ENCODE data around the gene ZNF611.
"Not testable (repeated sequence)": the region's sequence is repeated elsewhere in the genome, so short reads cannot be mapped to it uniquely, and the experiment has no call there.

The ZNF611 gene

GRCh38 chr19:52715902-52716301 is 18.9 kb downstream of the ZNF611 start:
- DNase-seq: peak; percentile 8

- DNase-seq: not testable (repeated sequence)
Measured at GRCh38 chr19:52715330-52715729, 19.5 kb downstream of the ZNF611 start.

GRCh38 chr19:52713051-52713450 is 21.8 kb downstream of the ZNF611 start:
- not testable (repeated sequence) for DNase-seq

GRCh38 chr19:52711661-52712060 is 23.2 kb downstream of the ZNF611 start:
- DNase-seq: not testable (repeated sequence)

GRCh38 chr19:52710538-52710937 is 24.3 kb downstream of the ZNF611 start:
- no peak for DNase-seq

- DNase-seq: not testable (repeated sequence)
Measured at GRCh38 chr19:52705615-52706014, 29.2 kb downstream of the ZNF611 start.

- DNase-seq: no peak
Measured at GRCh38 chr19:52703917-52704316, 30.9 kb downstream of the ZNF611 start.

GRCh38 chr19:52700673-52701072 is 34.2 kb downstream of the ZNF611 start:
- DNase-seq: no peak

GRCh38 chr19:52699555-52699954 is 35.3 kb downstream of the ZNF611 start:
- not testable (repeated sequence) for DNase-seq

GRCh38 chr19:52695996-52696395 is 38.8 kb downstream of the ZNF611 start:
- DNase-seq: no peak

GRCh38 chr19:52694921-52695320 is 39.9 kb downstream of the ZNF611 start:
- no peak for DNase-seq

- not testable (repeated sequence) for DNase-seq
Measured at GRCh38 chr19:52694281-52694680, 40.6 kb downstream of the ZNF611 start.

- DNase-seq: no peak
Measured at GRCh38 chr19:52692431-52693008, 42.3 kb downstream of the ZNF611 start.

GRCh38 chr19:52691737-52692136 is 43.1 kb downstream of the ZNF611 start:
- DNase-seq: no peak

GRCh38 chr19:52691215-52691610 is 43.6 kb downstream of the ZNF611 start:
- no peak for DNase-seq

- peak; percentile 73 for DNase-seq
Measured at GRCh38 chr19:52690369-52691214, 44.3 kb downstream of the ZNF611 start.

- no peak for DNase-seq
Measured at GRCh38 chr19:52689843-52690368, 44.9 kb downstream of the ZNF611 start.

- DNase-seq: not testable (repeated sequence)
Measured at GRCh38 chr19:52688925-52689796, 45.7 kb downstream of the ZNF611 start.

- DNase-seq: no peak
Measured at GRCh38 chr19:52688335-52688734, 46.5 kb downstream of the ZNF611 start.

- no peak for DNase-seq
Measured at GRCh38 chr19:52687684-52688083, 47.2 kb downstream of the ZNF611 start.

GRCh38 chr19:52685811-52686210 is 49.0 kb downstream of the ZNF611 start:
- DNase-seq: no peak

GRCh38 chr19:52681216-52681615 is 53.6 kb downstream of the ZNF611 start:
- not testable (repeated sequence) for DNase-seq

- no peak for DNase-seq
Measured at GRCh38 chr19:52679598-52679997, 55.2 kb downstream of the ZNF611 start.
